SK-MEL-5 (cell line): ENCODE results near the gene WDR82. TPM values are rescaled to one million over a fixed set of nuclear protein-coding genes. Genes with fewer than 3 reads are reported as not detected.

ENCODE experiments used
- DNase-seq: peaks from one replicate; pipeline ENCODE4 v3.0.0-alpha.2; 2016; ENCODE audit warnings: low read depth, low spot score
- in situ Hi-C: cut with HindIII; loops from 2 replicates; pipeline ENCODE4 v1.10.0; 2016; ENCODE audit warnings: low sequenced_read_pairs, high pct_unique_total_duplicates, low pct_unique_long_range_greater_than_20kb
- total RNA-seq: library from RNA; depleted of rRNA; stranded (reverse); fragments of >200 nt; shearing (Covaris generic); gene quantifications from 2 replicates; pipeline ENCODE4 v1.2.3, GENCODE V29; 2014

WDR82 gene
- total RNA-seq, 1 experiment from 2014 or later: 44.2 TPM

DNA sequence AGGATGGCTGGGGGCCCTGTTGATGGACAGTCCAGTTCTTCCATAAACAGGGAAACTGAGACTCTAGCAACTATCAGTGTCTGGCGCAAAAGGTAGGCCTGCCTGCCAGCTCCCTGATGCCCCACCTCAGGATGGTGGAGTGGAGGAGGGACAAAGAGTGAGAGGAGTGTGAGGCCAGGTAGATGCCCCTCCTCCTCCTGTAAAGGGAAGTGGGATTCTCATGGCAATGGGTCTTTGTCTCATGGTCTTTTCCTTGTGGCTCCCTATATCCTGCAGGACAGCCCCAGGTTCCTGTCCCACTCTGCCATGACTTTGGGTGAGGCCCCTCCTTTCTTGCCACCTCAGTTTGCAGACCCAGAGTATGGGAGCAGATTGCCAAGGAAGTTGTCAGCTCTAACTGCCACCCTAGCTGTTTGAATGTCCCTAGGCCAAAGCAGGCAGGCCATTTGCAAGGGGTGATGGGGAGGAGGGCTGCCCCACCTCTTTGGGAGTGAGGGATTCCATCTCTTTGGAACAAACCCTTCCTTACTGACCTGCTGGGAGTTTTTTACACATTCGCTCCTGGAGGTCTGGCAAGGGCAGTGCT, 34.8 kb upstream of the WDR82 start:
- no peak for DNase-seq
- in situ Hi-C loops: no loop called here

GRCh38 chr3:52311576-52312119, 33.2 kb upstream of the WDR82 start:
- in situ Hi-C loops: no loop called here
- no peak for DNase-seq

- in situ Hi-C loops: no loop called here
- no peak for DNase-seq
Measured at GRCh38 chr3:52310861-52311575, 32.6 kb upstream of the WDR82 start.

DNA sequence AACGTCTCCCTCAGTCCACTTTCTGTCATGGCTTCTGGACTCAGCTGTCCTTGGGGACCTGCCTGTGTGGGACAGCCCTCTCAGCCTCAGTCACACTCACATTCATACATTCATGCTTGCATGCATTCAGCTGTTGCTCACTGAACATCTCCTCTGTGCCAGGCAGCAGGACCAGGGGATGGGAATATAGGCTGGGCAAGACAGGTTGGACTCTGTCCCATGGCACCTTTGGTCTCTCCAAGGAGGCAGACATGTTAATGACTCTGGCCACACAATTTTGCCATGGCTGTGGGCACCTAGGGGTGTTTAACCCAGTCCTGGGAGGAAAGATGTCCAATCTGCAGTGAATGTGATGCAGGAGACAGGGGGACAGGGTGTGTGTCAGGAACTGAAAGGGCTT, 29.9 kb upstream of the WDR82 start:
- no peak for DNase-seq
- in situ Hi-C loops: no loop called here

DNA sequence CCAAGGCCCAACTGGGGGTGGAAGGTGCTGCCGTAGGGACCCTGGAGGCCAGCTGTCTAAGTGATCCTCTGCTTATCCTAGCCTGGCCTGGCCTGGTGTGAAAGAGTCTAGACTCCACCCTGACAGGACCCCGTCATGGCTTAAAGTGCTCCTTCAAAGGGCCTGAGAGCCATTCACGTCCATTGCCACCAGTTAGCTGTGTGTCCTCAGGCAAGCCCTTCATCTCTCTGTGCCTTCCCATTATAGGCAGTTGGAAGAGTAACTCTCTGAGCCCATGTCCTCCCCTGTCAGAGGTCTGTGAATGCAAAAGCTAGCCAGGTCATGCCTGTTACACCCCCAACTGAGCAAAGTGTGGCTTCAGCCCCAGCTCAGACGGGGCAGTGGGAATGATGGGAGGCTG, 28.5 kb upstream of the WDR82 start:
- in situ Hi-C loops: no loop called here
- no peak for DNase-seq

DNA sequence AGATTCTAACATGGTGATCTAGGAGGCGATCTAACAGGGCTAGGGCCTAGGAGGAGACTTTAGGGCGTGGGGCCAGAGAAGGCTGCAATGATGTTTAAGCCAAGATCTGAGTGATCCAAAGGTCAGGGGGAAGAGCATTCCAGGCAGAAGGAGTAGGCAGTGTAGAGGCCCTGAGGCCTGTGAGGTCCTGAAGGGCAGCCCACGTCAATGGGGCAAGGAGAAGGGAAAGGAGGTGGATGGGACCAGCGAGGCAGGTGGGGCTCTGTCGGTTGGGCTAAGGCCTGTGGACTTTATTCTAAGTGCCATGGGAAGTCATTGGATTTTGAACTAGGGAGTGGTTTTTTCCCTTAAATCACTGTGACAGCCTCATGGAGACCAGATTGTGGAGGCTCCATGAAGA, 27.5 kb upstream of the WDR82 start:
- in situ Hi-C loops: no loop called here

DNA sequence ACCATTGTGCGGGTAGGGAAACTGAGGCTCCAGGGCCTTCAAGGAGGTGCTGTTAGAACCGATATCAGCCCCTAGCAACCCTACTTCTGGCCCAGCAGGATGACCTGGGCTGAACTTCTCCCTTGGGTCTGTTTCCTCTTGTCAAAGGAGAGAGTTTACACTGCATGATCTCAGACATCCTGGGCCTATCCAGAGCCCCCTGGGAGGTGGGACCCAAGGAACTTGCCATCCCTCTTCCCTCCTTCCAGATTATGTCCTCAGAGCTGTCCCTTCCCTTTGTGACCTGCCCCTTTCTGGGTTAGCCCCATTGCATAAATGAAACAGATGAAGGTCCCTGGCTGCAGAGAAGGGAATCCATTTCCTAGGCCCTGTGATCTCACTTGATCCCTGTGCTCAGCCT, 25.4 kb upstream of the WDR82 start:
- in situ Hi-C loops: no loop called here
- DNase-seq: no peak

More for the DNA sequence above, 27.5 kb upstream of the WDR82 start:
- no peak for DNase-seq

DNA sequence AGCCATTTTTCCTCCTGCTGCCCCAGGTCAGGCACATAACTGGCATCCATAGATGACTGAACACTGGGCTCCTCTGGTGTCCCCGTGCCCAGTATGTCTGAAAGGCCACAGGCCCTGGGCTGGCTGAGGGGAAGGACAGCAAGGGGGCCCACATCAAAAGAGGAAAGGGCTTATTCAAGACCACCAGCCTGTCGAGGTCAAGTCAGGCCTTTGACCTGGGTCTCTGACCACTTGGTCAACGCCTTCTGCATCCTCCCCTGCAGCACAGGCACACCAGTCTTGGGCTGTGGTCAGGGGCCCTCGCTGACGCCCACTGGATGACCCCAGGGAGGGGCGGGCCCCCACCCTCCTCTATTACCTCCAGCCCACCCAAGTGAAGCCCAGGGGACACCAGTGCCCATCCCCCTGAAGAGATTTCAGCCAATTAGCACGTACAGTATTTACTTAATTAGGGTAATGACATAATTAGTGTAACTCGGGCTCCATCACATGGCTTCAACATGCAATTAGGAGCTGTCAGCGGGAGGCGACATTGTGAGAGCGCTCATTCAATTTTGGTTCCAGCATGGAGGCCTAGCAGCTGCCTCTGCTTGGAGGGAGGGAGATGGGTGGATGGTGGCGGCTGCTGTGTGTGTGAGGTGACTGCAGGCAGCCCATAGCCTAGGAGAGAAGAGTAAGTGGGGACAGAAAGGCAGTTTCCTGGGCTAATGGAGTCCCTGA, 24.1 kb upstream of the WDR82 start:
- in situ Hi-C loops: no loop called here
- DNase-seq: no peak

- DNase-seq: no peak
- in situ Hi-C loops: no loop called here
Measured at GRCh38 chr3:52299879-52300611, 21.6 kb upstream of the WDR82 start.

DNA sequence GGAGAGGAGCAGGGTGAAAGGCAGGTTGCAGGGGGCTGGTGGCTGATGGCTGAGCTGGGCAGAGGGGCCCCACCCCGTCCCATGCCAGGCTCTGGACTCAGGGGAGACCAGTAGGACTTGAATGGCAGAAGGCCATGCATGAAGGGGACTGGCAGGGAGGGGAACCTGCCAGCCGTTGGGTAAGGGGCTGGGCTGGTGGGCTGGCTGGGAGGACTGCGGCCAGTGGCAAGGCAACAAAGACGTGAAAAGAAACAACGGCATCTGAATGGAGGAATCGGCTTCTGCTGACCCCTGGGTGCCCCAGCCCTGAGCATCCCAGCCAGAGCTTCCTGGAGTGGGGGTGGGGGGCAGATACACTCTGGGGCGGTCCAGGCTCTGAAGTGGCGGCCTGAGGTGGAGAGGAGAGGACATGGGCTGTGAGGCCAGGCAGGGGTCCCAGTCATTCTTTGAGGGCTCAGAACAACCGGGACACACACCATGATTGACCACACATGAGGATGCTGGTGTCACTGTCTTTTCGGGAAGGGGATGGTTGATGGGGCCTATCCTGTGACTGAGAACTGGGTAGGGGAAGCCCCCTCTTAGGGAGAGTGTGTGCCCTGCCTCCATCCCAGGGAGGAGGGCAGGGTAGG, 20.9 kb upstream of the WDR82 start:
- DNase-seq: no peak
- in situ Hi-C loops: no loop called here

DNA sequence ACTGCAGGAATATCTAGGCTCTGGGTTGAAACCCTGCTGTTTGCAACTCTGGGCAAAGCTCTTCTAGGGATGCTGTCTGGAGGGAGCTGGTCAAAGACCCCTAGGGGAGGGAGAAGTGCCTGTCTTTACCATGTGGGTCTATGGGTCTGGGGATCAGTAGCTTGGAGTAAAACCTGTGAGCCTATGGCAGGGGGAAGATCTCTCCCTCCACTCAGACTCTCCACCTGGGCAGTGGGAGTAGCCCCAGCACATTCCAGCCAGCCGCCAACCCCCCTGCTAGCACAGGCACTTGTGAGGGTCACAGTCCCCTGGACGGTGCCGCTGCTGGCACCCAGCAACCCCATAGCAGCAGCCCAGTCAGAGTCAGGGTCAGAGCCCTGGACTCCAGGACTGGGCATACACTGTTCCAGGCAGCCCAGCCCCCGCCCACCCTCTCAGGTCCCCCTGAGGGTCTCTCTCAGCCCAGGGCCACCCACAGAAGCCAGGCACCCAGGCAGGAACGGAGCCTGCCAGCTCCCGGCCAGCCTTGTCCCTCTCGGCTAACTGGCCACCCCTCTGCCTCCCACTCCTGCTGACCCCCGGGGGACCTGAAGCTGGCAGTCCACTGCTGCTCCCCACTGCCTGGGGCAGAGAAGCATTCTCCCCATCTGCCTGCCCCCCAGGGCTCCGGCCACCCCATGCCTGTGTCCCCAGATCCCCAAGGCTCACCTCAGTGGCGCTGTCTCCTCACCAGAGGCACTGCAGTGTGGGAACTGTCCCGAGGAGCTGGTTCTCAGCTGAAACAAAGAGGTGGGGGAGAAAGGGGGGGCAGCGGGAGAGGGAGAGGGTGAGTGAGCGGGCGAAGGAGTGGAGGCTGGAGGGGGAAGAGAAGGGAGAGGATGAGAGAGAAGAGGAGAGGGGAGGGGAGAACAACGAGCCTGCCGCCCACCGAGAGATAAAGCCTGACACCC, 20.0 kb upstream of the WDR82 start:
- DNase-seq: no peak
- in situ Hi-C loops: no loop called here

DNA sequence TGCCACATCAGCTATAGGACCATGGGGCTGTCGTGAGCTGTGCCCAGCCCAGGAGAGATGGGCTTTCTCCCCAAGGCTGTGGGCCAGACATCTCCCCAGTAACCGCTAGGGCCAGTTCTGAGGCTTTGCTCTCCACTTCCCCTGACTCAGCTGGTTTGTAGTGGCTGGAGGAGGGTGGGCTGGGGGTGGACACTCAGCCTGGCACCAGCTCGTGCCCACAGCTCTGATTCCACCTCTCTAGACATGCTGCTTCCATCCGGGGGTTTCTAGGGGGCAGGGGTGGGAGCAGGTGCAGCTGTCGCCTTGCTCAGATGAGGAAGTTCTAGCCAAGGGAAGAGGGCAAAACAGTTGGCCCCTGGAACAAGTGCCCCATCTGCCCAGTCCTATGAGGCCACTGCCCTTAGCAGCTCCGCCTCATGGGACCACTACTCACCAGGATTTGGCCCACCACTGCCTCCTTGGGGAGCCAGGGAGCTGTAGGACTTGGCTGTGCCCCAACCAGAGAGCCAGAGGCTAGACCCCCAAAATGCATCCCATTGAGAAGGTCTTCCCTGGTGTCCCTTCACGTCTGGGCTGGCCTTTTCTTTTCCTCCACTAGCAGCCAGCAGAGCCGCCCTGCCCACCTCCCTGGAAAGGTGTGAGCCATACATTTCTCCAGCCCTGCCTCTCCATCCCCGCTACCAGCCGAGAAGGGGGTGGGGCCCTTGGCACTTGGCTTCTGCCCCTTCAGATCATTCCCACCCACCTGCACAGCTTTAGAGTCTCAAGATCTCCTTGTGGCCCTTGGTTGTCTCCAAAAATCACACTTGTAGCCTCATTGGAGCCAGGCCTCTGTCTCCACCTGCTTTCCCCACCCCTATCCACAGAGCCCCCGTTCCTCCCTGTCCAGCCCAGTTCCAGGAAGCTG, 19.0 kb upstream of the WDR82 start:
- no peak for DNase-seq
- in situ Hi-C loops: no loop called here

DNA sequence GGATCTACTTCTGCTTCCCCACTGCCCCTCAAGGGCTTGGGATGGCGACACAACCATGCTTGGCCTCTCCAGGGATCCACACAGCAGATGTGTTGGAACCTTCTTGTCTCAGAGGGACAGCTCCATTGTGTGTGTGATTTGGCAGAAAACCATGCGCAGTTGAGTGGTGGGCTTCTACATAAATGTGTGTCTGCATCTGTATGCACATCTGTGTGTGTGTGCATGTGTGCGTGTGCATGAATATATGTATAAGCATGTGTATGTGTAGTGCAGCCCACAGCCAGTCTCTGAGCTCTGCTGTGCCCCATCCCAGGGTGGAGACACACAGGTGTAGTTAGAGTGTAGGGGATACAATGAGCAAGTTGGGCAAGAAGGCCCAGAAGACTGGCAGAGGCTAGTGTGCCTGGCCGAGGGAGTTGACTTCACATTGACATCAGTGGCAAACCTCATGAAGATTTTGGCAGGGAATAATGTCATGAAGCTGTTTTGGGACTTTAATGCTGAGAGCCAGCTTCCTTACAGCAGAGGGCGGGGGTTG, 17.3 kb upstream of the WDR82 start:
- in situ Hi-C loops: no loop called here
- DNase-seq: no peak

DNA sequence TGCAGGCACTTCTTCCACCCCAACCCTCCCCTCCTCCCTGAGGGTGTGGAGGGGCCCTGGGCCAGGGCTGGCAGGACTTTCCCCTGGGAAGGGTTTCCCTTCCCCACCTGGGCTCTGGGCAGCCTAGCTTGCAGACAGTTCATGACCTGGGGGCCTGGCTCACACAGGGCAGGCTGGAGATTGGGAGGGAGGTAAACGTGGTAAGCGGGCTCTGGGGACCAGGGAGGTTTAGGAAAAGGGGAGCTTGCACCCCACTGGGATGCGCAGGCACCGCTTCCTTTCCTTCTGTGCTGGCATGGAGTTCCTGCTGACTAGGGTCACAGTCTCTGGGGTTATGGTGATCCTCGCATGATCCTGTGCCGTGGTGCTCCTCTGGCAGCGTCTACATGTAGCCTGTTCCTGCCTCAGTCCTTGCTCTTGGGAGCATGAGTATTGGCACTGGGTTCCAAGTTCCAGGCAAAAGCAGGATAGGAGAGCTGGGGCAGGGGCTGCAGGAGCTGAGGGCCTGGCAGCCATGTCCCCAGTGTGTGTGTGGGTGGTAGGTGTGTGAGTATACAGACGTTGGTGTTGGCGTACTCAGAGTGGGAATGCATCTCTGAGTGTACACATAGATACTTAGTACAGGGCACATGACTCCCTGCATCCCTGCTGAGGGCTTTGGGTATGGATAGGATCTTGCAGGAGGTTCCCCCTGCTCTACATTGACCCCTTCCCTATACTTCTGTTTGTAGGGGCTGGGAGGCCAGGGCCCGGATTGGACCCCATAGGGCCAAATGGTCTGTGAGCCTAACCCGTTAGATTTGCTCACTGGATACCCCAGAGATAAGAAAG, 16.1 kb upstream of the WDR82 start:
- DNase-seq: no peak
- in situ Hi-C loops: no loop called here
